HG02973 (cell line): Measurements from ENCODE around the gene VMP1.

Source experiments
- ATAC-seq: cut with Tn5 transposase; IDR thresholded peaks from one replicate; pipeline ENCODE4 v1.9.1; 2021; ENCODE audit warnings: moderate library complexity; ENCODE audit not compliant: unreplicated experiment

The VMP1 gene

GRCh38 chr17:59707149-59707970 lies at the start of gene VMP1, which contains the start of gene PTRH2:
VMP1 (plus strand) TSS chr17:59707654; CDS start chr17:59731447, 23,793 bp downstream.
PTRH2 (minus strand) TSS chr17:59707430; CDS start chr17:59697978, 9,452 bp downstream.
- ATAC-seq, result peak; percentile 95

- no peak for ATAC-seq
Observed at GRCh38 chr17:59666235-59666634, 41.2 kb upstream of the VMP1 start.

GRCh38 chr17:59668816-59669215 lies 38.6 kb upstream of the VMP1 start:
- no peak for ATAC-seq

- ATAC-seq, result no peak
Observed at GRCh38 chr17:59669411-59669810, 38.0 kb upstream of the VMP1 start.

- no peak for ATAC-seq
Observed at GRCh38 chr17:59669944-59670343, 37.5 kb upstream of the VMP1 start.

- no peak for ATAC-seq
Observed at GRCh38 chr17:59671386-59671785, 36.1 kb upstream of the VMP1 start.

GRCh38 chr17:59675231-59675630 lies 32.2 kb upstream of the VMP1 start:
- no peak for ATAC-seq

- no peak for ATAC-seq
Observed at GRCh38 chr17:59676716-59677115, 30.7 kb upstream of the VMP1 start.

- ATAC-seq, result no peak
Observed at GRCh38 chr17:59678918-59679317, 28.5 kb upstream of the VMP1 start.

GRCh38 chr17:59680314-59680713 lies 27.1 kb upstream of the VMP1 start:
- ATAC-seq, result no peak

GRCh38 chr17:59683283-59683682 lies 24.2 kb upstream of the VMP1 start:
- ATAC-seq, result no peak

- no peak for ATAC-seq
Observed at GRCh38 chr17:59684967-59685366, 22.5 kb upstream of the VMP1 start.

GRCh38 chr17:59688008-59688407 lies 19.4 kb upstream of the VMP1 start:
- no peak for ATAC-seq

- ATAC-seq, result no peak
Observed at GRCh38 chr17:59688496-59688895, 19.0 kb upstream of the VMP1 start.

- ATAC-seq, result no peak
Observed at GRCh38 chr17:59693582-59693981, 13.9 kb upstream of the VMP1 start.

GRCh38 chr17:59694344-59694743 lies 13.1 kb upstream of the VMP1 start:
- ATAC-seq, result no peak

- no peak for ATAC-seq
Observed at GRCh38 chr17:59695945-59696681, 11.3 kb upstream of the VMP1 start.

GRCh38 chr17:59696682-59697277 lies 10.7 kb upstream of the VMP1 start:
- no peak for ATAC-seq

GRCh38 chr17:59698143-59698542 lies 9.3 kb upstream of the VMP1 start:
- ATAC-seq, result no peak

- ATAC-seq, result no peak
Observed at GRCh38 chr17:59699218-59699617, 8.2 kb upstream of the VMP1 start.

- no peak for ATAC-seq
Observed at GRCh38 chr17:59699786-59700185, 7.7 kb upstream of the VMP1 start.

- no peak for ATAC-seq
Observed at GRCh38 chr17:59702304-59702703, 5.2 kb upstream of the VMP1 start.
